ENCODE data around the gene TMEM167A.

DNA sequence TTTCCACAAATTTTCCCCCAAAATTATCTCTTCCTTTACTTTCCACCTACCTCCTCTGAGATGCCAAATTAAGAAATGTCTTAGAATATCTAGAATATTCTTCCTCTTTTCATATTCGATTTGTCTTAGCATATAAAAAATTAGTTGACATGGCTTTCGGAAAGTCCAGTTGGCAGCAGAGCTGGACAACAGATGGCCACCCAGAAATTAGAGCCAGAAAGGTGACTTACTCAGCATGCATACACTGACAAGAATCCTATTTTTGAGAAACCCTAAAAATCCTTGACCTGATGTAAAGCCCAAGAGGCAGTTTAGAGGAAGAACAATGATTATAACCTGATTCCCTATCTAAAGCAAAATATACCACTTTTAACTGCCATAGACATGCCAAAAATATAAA lies 22.0 kb downstream of the TMEM167A start:
- TF ChIP-seq, protein P1, sequence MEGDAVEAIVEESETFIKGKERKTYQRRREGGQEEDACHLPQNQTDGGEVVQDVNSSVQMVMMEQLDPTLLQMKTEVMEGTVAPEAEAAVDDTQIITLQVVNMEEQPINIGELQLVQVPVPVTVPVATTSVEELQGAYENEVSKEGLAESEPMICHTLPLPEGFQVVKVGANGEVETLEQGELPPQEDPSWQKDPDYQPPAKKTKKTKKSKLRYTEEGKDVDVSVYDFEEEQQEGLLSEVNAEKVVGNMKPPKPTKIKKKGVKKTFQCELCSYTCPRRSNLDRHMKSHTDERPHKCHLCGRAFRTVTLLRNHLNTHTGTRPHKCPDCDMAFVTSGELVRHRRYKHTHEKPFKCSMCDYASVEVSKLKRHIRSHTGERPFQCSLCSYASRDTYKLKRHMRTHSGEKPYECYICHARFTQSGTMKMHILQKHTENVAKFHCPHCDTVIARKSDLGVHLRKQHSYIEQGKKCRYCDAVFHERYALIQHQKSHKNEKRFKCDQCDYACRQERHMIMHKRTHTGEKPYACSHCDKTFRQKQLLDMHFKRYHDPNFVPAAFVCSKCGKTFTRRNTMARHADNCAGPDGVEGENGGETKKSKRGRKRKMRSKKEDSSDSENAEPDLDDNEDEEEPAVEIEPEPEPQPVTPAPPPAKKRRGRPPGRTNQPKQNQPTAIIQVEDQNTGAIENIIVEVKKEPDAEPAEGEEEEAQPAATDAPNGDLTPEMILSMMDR (IDR thresholded peaks at IDR 0.05), result no peak
- TF ChIP-seq POLR2A (IDR thresholded peaks at IDR 0.05), result no peak
